Panc1 (cell line): ENCODE measurements around the gene HDGFL2. TPM values are rescaled to one million over a fixed set of nuclear protein-coding genes. Genes with fewer than 3 reads are reported as not detected.

Experiments used
- ATAC-seq: fragments of 200-7000 bp; cut with Tn5 transposase; 2 replicates; pipeline ENCODE4 v1.9.1; 2020; ENCODE audit warnings: mild to moderate bottlenecking, moderate library complexity
- BruUV-seq: library from RNA; stranded (reverse); fragments of 400-500 nt; replicated peaks from 2 replicates; lab custom pipeline; 2021; lab: Mats Ljungman, UMichigan
- CTCF ChIA-PET: fragments of 300-600 bp; sonication (Branson Sonifier 250); formaldehyde crosslinking; loops from one replicate; lab custom pipeline; 2022; ENCODE audit warnings: antibody characterized with exemption; lab: Charles Lee
- POLR2A ChIA-PET: fragments of 300-600 bp; sonication (Branson Sonifier 250); formaldehyde crosslinking; loops from one replicate; lab custom pipeline; 2022; ENCODE audit warnings: antibody characterized with exemption; lab: Charles Lee
- DNase-seq: peaks from one replicate; pipeline ENCODE4 v3.0.0-alpha.2; 2010; ENCODE audit warnings: low read depth, low spot score
- H3K27ac ChIP-seq: 2 replicates; pipeline ENCODE4 v1.5.1; 2011; ENCODE audit warnings: mild to moderate bottlenecking, low read length, inconsistent platforms
- H3K27me3 ChIP-seq: fragments of 200-500 bp; sonication (Bioruptor generic); 2 replicates; pipeline ENCODE4 v1.6.0; 2014; ENCODE audit warnings: low read length, inconsistent platforms; ENCODE audit not compliant: control insufficient read depth, insufficient read depth
- H3K36me3 ChIP-seq: fragments of 200-500 bp; sonication (Bioruptor generic); 2 replicates; pipeline ENCODE4 v1.5.1; 2014; ENCODE audit warnings: inconsistent platforms, mild to moderate bottlenecking, low read length, moderate library complexity; ENCODE audit not compliant: control insufficient read depth, insufficient read depth
- H3K4me1 ChIP-seq: 2 replicates; pipeline ENCODE4 v1.5.1; 2011; ENCODE audit warnings: inconsistent platforms, mild to moderate bottlenecking, low read length, moderate library complexity; ENCODE audit not compliant: control insufficient read depth, insufficient read depth
- H3K4me3 ChIP-seq, 2 experiments: 2 replicates each; pipeline ENCODE4 v1.5.1; 2011 to 2012; ENCODE audit warnings: low read depth in 2 of 2, low read length in 2 of 2, mild to moderate bottlenecking in 2 of 2, inconsistent platforms in 1 of 2, moderate library complexity in 1 of 2
- H3K9me3 ChIP-seq: fragments of 200-500 bp; sonication (Bioruptor generic); 2 replicates; pipeline ENCODE4 v1.5.1; 2014; ENCODE audit warnings: low read depth, mild to moderate bottlenecking, inconsistent platforms, low read length, moderate library complexity; ENCODE audit not compliant: control insufficient read depth, insufficient read depth
- POLR2AphosphoS5 ChIP-seq: IDR thresholded peaks from 2 replicates; pipeline ENCODE4 v1.6.1; 2012; ENCODE audit warnings: mild to moderate bottlenecking, low read depth, low read length, moderate library complexity
- SIN3A ChIP-seq: IDR thresholded peaks from 2 replicates; pipeline ENCODE4 v1.6.1; 2012; ENCODE audit warnings: low read depth, mild to moderate bottlenecking, low read length, moderate library complexity, borderline replicate concordance; ENCODE audit not compliant: insufficient read depth
- TCF7L2 ChIP-seq: IDR thresholded peaks from 2 replicates; pipeline ENCODE4 v1.6.1; 2011; ENCODE audit warnings: mild to moderate bottlenecking, low read depth, low read length, inconsistent platforms
- in situ Hi-C: cut with HindIII; loops from 2 replicates; pipeline ENCODE4 v1.10.0; 2016; ENCODE audit warnings: low sequenced_read_pairs, low pct_unique_long_range_greater_than_20kb
- intact Hi-C: fragments of 100-400 bp; cut with micrococcal nuclease; formaldehyde crosslinking; loops from one replicate; pipeline ENCODE4 v1.10.0; 2022; ENCODE audit not compliant: unreplicated experiment
- total RNA-seq: library from RNA; stranded (reverse); gene quantifications from one replicate; pipeline ENCODE4 v1.2.1, GENCODE V29; 2021; ENCODE audit not compliant: unreplicated experiment
- TF ChIP-seq, protein P1 (sequence below), 2 experiments: IDR thresholded peaks; 2 replicates each; pipeline ENCODE4 v1.6.1; 2011 to 2012; ENCODE audit warnings: low read depth in 2 of 2, control low read depth in 1 of 2, low read length in 1 of 2, mild to moderate bottlenecking in 1 of 2, moderate library complexity in 1 of 2; ENCODE audit not compliant: insufficient read depth in 1 of 2
- TF ChIP-seq, protein P2 (sequence below): fragments of 450-650 bp; IDR thresholded peaks from 2 replicates; pipeline ENCODE4 v1.5.1; 2017; ENCODE audit warnings: mild to moderate bottlenecking

The HDGFL2 gene
- total RNA-seq, 1 experiment from 2014 or later: 56.9 TPM

GRCh38 chr19:4449022-4449638 lies 23.0 kb upstream of the HDGFL2 start:
- DNase-seq (no peak), ATAC-seq (no peak)
- no peaks in the 10 kb centered on the region for H3K36me3 ChIP-seq
- no peaks in the 10 kb centered on the region for H3K27me3 ChIP-seq
- H3K4me1 ChIP-seq: no peaks in the 10 kb centered on the region
- CTCF ChIA-PET: no interaction called here
- intact Hi-C loops (no loop called here), in situ Hi-C loops (no loop called here)
- TF ChIP-seq, protein P1, sequence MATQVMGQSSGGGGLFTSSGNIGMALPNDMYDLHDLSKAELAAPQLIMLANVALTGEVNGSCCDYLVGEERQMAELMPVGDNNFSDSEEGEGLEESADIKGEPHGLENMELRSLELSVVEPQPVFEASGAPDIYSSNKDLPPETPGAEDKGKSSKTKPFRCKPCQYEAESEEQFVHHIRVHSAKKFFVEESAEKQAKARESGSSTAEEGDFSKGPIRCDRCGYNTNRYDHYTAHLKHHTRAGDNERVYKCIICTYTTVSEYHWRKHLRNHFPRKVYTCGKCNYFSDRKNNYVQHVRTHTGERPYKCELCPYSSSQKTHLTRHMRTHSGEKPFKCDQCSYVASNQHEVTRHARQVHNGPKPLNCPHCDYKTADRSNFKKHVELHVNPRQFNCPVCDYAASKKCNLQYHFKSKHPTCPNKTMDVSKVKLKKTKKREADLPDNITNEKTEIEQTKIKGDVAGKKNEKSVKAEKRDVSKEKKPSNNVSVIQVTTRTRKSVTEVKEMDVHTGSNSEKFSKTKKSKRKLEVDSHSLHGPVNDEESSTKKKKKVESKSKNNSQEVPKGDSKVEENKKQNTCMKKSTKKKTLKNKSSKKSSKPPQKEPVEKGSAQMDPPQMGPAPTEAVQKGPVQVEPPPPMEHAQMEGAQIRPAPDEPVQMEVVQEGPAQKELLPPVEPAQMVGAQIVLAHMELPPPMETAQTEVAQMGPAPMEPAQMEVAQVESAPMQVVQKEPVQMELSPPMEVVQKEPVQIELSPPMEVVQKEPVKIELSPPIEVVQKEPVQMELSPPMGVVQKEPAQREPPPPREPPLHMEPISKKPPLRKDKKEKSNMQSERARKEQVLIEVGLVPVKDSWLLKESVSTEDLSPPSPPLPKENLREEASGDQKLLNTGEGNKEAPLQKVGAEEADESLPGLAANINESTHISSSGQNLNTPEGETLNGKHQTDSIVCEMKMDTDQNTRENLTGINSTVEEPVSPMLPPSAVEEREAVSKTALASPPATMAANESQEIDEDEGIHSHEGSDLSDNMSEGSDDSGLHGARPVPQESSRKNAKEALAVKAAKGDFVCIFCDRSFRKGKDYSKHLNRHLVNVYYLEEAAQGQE (IDR thresholded peaks at IDR 0.05; ENCODE audit: insufficient read depth in 1 of 2, low read depth in 2 of 2, low read length in 1 of 2): no peak
- TF ChIP-seq, protein P2, sequence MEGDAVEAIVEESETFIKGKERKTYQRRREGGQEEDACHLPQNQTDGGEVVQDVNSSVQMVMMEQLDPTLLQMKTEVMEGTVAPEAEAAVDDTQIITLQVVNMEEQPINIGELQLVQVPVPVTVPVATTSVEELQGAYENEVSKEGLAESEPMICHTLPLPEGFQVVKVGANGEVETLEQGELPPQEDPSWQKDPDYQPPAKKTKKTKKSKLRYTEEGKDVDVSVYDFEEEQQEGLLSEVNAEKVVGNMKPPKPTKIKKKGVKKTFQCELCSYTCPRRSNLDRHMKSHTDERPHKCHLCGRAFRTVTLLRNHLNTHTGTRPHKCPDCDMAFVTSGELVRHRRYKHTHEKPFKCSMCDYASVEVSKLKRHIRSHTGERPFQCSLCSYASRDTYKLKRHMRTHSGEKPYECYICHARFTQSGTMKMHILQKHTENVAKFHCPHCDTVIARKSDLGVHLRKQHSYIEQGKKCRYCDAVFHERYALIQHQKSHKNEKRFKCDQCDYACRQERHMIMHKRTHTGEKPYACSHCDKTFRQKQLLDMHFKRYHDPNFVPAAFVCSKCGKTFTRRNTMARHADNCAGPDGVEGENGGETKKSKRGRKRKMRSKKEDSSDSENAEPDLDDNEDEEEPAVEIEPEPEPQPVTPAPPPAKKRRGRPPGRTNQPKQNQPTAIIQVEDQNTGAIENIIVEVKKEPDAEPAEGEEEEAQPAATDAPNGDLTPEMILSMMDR: no peak
- TF ChIP-seq SIN3A: no peak
- no peak for TF ChIP-seq TCF7L2
- TF ChIP-seq POLR2AphosphoS5: no peak
- H3K27ac ChIP-seq: no peak overlapping the region
- POLR2A ChIA-PET: no interaction called here
- H3K4me3 ChIP-seq: no peak overlapping the region
- H3K9me3 ChIP-seq: no peaks in the 10 kb centered on the region
- no TSS peak for BruUV-seq

- no peak for ATAC-seq
- Histone ChIP-seq H3K9me3 (no peaks in the 10 kb centered on the region), H3K4me3 (no peak overlapping the region), H3K36me3 (no peaks in the 10 kb centered on the region), H3K27ac (no peak overlapping the region), H3K27me3 (no peaks in the 10 kb centered on the region), H3K4me1 (no peaks in the 10 kb centered on the region)
- intact Hi-C loops: no loop called here
- BruUV-seq: no TSS peak
- POLR2A ChIA-PET: no interaction called here
- CTCF ChIA-PET: no interaction called here
- no peak for DNase-seq
- in situ Hi-C loops: no loop called here
- TF ChIP-seq, protein P2: no peak
- TF ChIP-seq TCF7L2 (no peak), POLR2AphosphoS5 (no peak)
Measured at GRCh38 chr19:4449639-4450028, 22.5 kb upstream of the HDGFL2 start.
